Stimulated activated CD8-positive, alpha-beta memory T cell treated with anti-CD3 and anti-CD28 coated beads, Interleukin-15, amount 100 ng/mL, for 4 hours (primary cell): ENCODE measurements around the gene USB1.
A peak's percentile ranks its signal among the peaks of the same experiment; 100 is the strongest.
"Not testable (repeated sequence)": the region's sequence is repeated elsewhere in the genome, so short reads cannot be mapped to it uniquely, and the experiment has no call there.

Experiments
- DNase-seq, 2 donors: peaks; one replicate each; pipeline ENCODE4 v3.0.0-alpha.2; 2020; ENCODE audit warnings: low read depth in 2 of 2

Gene USB1

DNA sequence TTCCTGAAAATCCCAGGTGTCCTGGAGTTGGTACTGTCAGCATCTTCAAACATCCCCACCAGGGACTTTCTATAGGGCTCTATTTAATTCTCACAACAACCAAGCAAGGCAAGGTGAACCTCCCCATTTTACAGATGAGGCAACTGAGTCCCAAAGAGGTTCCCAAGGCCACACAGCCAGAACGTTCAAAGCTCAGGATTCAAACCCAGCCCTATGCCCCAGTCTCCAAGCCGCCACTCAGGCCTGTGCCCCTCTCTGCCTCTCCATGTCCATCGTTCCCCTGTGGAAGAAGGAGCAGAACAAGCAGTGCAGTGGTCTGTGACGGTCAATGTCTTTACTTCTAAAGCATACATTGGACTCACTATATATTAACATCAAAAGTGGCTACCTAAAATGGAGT, 6.8 kb upstream of the USB1 start:
- no peak for DNase-seq

- DNase-seq: no peak
Measured at GRCh38 chr16:57994778-57995177, 6.4 kb upstream of the USB1 start.

GRCh38 chr16:57995721-57996405, 5.3 kb upstream of the USB1 start:
- DNase-seq: no peak

- DNase-seq: no peak
Measured at GRCh38 chr16:57996406-57997175, 4.6 kb upstream of the USB1 start.

DNA sequence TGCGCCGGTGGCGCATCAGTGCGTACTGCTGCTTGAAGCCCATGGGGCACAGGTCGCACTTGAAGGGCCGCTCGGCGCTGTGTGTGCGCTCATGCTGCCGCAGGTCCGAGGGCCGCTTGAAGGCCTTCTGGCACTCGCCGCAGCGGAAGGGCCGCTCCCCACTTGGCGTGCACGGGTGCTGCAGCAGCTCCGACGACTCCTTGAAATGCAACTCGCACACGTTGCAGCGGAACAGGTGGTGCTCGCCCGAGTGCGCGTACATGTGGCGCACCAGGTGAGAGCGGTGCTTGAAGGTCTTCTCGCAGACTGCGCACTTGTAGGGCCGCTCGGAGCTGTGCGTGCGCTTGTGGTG, 4.1 kb upstream of the USB1 start:
- DNase-seq: no peak

DNA sequence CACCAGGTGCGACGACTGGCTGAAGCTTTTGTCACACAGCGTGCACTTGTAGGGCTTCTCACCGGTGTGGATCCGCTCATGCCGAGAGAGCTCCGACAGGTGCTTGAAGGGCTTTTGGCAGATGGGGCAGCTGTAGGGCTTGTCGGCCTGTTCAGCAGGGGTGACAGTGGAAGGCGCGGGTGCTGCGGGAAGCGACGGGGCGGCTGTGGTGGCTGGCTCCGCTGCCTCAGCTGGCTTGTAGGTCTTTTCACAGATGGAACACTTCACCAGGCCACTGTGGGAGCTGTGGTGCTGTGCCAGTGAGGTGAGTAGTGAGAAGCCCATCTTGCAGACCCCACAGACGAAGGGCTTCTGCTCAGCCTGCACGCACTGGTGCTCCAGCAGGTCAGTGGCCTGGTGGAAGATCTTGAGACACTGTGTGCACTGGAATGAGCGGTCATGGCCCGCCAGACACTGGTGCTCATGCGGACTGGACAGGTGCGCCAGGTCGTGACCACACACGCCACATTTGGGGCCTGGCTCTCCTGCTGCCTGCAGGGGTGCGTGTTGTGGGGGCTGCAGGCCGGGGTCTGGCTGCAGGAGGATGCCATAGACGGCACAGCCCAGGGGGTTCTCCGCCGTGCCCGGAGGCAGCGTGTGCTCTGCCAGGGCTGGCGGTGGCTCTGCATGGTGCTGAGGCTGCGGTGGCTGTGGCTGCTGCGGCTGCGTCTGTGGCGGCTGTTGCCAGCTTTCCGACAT, 3.5 kb upstream of the USB1 start:
- DNase-seq: no peak

DNA sequence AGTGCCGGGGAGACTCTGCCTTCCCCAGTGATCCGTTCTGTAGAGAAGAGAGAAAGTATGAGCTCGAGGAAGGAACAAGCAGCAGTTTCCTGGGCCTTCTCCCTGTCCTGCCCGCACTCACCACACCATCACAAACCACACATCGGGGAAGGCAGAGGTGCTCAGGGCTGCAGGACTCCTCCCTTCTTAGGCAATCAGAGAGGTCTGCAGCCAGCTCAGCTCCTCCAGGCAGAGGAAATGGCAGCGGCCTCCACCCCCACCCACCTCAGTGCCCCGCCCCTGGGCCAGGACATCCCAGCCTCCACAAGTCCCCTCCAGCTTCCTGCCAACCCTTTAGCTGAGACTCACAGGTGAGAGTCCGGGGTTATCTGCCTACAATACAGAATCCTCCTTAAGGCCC, 2.7 kb upstream of the USB1 start:
- DNase-seq: peak in 1 of 2 donors; percentile 29

DNA sequence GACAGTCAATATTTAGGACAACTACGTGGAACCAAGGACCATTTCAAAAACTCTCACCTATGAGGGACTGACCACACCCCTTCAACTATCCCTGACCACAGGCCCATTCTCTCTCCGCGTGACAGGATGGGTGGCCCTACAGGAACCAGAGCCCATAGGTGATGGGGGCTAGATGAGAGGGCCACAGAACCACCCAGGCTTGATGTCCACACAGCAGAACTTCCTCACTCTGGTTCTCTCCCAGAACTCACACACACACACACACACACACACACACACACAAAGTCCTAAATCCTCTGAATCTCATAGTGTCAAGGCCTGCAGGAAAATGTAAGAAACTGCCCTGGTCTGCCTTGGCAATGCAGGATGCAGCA, 2.2 kb upstream of the USB1 start:
- no peak for DNase-seq

DNA sequence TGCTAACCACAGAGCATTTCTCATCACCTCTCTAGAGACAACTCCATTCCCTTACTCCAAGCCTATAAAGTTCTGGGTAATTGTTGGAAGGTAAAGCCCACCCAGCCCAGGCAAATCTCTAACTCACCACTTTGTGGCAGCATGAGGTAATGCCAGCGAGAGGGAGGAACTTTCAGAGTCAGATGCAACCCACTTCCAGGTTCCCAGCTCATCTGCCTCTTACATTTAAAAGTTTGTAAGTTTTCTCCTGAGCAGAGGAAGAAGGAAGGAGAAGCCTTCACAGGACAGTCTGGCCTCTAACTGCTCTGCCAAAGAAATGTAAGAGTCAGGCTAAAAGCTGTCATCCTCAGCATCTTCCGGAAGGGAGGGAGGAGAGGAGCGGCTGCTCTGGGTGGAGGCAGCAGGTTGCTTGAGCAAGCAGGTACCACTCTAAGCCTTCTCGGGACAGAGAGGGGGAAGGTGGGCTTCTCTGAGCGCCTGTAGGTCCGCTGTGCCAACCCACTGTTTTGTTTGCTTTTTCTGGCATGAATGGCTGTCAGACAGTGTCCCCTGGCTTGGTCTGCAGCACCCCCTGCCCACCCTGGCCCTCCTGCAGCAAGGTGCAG, 1.7 kb upstream of the USB1 start:
- DNase-seq: no peak

DNA sequence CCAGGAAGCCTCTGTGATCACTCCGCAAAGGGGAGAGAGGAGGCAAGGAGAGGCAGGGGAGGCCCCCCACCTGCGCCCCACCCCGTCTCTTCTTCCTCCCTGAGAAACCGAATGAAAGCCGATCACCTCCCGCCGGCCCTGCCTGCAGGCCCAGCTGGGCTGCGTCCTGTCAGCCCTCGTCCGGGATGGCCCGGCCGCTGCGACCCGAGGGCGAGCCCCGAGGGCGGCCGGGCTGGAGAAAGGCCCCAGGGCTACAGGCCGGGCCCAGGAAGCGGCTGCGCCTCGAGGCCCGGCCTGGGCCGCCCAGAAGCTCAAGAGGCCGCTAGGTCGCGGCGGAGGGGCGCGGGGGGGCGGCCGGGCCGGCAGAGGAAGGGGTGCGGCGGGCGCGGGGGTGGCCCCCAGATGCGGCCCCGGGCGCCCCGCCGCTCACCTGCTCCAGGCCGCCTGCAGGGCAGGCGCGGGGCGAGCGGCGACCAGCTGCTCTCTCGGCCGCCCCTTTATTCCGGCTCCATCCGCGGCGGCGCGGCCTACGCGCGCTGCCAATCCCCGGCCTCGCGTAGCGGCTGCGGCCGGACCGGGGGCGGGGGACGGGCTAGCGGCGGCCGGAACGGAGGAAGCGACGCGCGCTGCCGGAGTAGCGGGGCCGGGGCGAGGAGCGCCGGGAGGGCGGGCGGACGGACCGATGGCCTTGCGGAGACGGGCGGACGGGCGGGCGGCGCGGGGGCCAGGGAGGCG, 1.1 kb upstream of the USB1 start, which contains the start of gene ZNF319:
ZNF319 (minus strand) TSS at position 702 of the 735 bp plus-strand sequence. CDS start 2,407 bp downstream, outside the sequence.
- no peak for DNase-seq

GRCh38 chr16:58001781-58002415, 691 bp downstream of the USB1 start:
- DNase-seq: no peak

DNA sequence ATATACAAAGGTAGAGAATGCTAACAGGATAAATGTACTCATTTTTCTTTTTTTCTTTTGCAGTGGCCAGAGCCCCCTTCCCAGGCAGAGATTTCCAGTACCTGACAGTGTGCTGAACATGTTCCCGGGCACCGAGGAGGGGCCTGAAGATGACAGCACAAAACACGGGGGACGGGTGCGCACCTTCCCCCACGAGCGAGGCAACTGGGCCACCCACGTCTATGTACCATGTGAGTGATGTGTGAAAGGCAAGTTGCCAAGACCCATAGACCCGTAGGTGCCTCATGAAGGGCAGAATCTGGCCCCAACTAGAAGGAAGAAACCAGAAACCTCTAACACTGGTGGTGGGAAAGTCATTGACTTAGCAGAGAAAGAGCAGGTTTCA, 1.2 kb downstream of the USB1 start:
- DNase-seq: no peak

- no peak for DNase-seq
Measured at GRCh38 chr16:58002936-58003335, 1.7 kb downstream of the USB1 start.

DNA sequence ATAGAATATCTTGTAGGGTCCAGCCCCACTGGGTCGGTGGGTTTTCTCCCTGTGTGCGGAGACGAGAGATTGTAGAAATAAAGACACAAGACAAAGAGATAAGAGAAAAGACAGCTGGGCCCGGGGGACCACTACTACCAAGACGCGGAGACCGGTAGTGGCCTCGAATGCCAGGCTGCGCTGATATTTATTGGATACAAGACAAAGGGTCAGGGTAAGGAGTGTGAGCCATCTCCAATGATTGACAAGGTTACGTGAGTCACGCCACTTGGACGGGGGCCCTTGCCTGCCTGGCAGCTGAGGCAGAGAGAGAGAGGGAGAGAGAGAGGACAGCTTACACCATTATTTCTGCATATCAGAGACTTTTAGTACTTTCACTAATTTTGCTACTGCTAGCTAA, 3.5 kb downstream of the USB1 start:
- not testable (repeated sequence) for DNase-seq

DNA sequence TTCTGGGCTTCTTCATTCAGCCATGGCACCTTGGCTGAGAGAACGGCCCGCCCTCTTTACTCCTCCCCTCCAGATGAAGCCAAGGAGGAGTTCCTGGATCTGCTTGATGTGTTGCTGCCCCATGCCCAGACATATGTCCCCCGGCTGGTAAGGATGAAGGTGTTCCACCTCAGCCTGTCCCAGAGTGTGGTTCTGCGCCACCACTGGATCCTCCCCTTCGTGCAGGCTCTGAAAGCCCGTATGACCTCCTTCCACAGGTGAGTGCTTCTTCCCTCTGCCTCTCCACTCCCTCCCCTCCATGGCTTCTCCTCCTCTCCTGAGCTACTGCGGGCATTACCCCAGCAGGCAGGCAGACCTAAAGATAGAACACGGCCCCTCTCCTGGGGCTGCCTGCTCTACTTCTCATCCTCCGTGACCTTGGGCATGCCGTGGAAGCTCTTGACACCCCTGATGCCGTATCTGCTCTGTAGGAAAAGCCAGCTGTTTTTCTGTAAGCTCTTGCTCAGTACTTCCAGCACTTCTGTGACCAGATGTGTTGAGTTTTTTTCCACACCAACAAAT, 8.7 kb downstream of the USB1 start:
- DNase-seq: no peak

GRCh38 chr16:58010886-58011285, 9.7 kb downstream of the USB1 start:
- DNase-seq: no peak

- DNase-seq: no peak
Measured at GRCh38 chr16:58011652-58012051, 10.4 kb downstream of the USB1 start.

GRCh38 chr16:58012481-58012880, 11.3 kb downstream of the USB1 start:
- DNase-seq: no peak

GRCh38 chr16:58013201-58013956, 12.2 kb downstream of the USB1 start:
- no peak for DNase-seq

DNA sequence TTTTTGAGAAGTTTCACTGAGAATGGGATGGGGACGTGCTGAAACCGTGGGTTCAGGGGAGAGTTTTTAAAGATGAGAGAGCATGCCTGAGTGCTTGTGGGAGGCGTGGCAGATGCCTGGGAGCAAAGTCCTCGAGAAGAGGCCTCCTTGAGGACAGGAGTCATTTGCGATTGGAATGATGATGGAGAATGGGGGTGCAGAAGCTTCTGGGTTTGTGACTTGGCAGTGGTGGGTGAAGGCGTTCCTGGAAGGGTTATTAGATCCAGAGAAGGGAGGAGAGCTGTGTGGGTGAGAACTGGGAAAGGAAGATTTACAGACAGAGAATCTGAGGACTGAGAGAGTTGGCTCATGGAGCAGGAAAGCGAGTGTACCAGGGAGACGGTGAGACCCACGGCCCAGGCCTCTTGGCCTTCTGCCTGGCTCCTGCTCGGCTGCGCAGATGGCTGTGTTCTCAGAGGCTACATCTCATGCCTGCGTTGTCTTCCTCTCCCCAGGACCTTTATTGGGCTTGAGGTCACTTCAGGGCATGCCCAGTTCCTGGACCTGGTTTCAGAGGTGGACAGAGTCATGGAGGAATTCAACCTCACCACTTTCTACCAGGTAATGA, 15.7 kb downstream of the USB1 start:
- DNase-seq: no peak
